ENCODE data around the gene TMEM131. TPM values are rescaled to one million over a fixed set of nuclear protein-coding genes. Genes with fewer than 3 reads are reported as not detected.
"Not testable (repeated sequence)": the region's sequence is repeated elsewhere in the genome, so short reads cannot be mapped to it uniquely, and the experiment has no call there.

TMEM131 gene
- total RNA-seq, 1 experiment from 2014 or later: 28.9 TPM

GRCh38 chr2:97924194-97924593, 71.6 kb downstream of the TMEM131 start:
- Histone ChIP-seq H3K4me1 (ENCODE audit: insufficient read depth, low read length, poor library complexity, severe bottlenecking) (no peaks in the 10 kb centered on the region), H3K36me3 (ENCODE audit: insufficient read depth, low read length, poor library complexity, severe bottlenecking) (no peaks in the 10 kb centered on the region), H3K9me3 (ENCODE audit: low read depth, low read length, poor library complexity, severe bottlenecking) (peaks cover 3% of the 10 kb centered on the region), H3K27ac (ENCODE audit: low read depth, low read length, poor library complexity, severe bottlenecking) (no peak overlapping the region), H3K4me3 (ENCODE audit: low read depth, low read length, poor library complexity, severe bottlenecking) (no peak overlapping the region), H3K27me3 (replicated peaks; ENCODE audit: insufficient read depth, low read depth, low read length, poor library complexity) (no peaks in the 10 kb centered on the region)
- POLR2A ChIA-PET (ENCODE audit: low non-redundant PET): no interaction called here
- DNase-seq (ENCODE audit: low spot score): no peak
- no TSS peak for BruUV-seq (replicated peaks)
- CTCF ChIA-PET: no interaction called here
- intact Hi-C loops (cut with micrococcal nuclease; ENCODE audit: unreplicated experiment): no loop called here
- no peak for TF ChIP-seq EZH2 (IDR thresholded peaks at IDR 0.05; ENCODE audit: borderline replicate concordance, low read depth, low read length, poor library complexity, severe bottlenecking)
- TF ChIP-seq CTCF (conservative IDR thresholded peaks at IDR 0.05; ENCODE audit: low read depth, low read length): no peak

GRCh38 chr2:97919858-97920257, 75.9 kb downstream of the TMEM131 start:
- no peak overlapping the region for H3K27ac ChIP-seq (ENCODE audit: low read depth, low read length, poor library complexity, severe bottlenecking)
- no peak for TF ChIP-seq EZH2 (IDR thresholded peaks at IDR 0.05; ENCODE audit: borderline replicate concordance, low read depth, low read length, poor library complexity, severe bottlenecking)
- TF ChIP-seq CTCF (conservative IDR thresholded peaks at IDR 0.05; ENCODE audit: low read depth, low read length): no peak
- H3K9me3 ChIP-seq (ENCODE audit: low read depth, low read length, poor library complexity, severe bottlenecking): peaks cover 3% of the 10 kb centered on the region
- no TSS peak for BruUV-seq (replicated peaks)
- H3K27me3 ChIP-seq (replicated peaks; ENCODE audit: insufficient read depth, low read depth, low read length, poor library complexity): no peaks in the 10 kb centered on the region
- DNase-seq (ENCODE audit: low spot score): no peak
- no peaks in the 10 kb centered on the region for H3K4me1 ChIP-seq (ENCODE audit: insufficient read depth, low read length, poor library complexity, severe bottlenecking)
- ChIA-PET CTCF (no interaction called here), POLR2A (ENCODE audit: low non-redundant PET) (no interaction called here)
- H3K4me3 ChIP-seq (ENCODE audit: low read depth, low read length, poor library complexity, severe bottlenecking): no peak overlapping the region
- no peaks in the 10 kb centered on the region for H3K36me3 ChIP-seq (ENCODE audit: insufficient read depth, low read length, poor library complexity, severe bottlenecking)
- intact Hi-C loops (cut with micrococcal nuclease; ENCODE audit: unreplicated experiment): no loop called here

- DNase-seq (ENCODE audit: low spot score): no peak
- ChIA-PET CTCF (no interaction called here), POLR2A (ENCODE audit: low non-redundant PET) (no interaction called here)
- no peaks in the 10 kb centered on the region for H3K27me3 ChIP-seq (replicated peaks; ENCODE audit: insufficient read depth, low read depth, low read length, poor library complexity)
- H3K27ac ChIP-seq (ENCODE audit: low read depth, low read length, poor library complexity, severe bottlenecking): no peak overlapping the region
- no peak for TF ChIP-seq CTCF (conservative IDR thresholded peaks at IDR 0.05; ENCODE audit: low read depth, low read length)
- no peak for TF ChIP-seq EZH2 (IDR thresholded peaks at IDR 0.05; ENCODE audit: borderline replicate concordance, low read depth, low read length, poor library complexity, severe bottlenecking)
- intact Hi-C loops (cut with micrococcal nuclease; ENCODE audit: unreplicated experiment): no loop called here
- peaks cover 3% of the 10 kb centered on the region for H3K9me3 ChIP-seq (ENCODE audit: low read depth, low read length, poor library complexity, severe bottlenecking)
- no TSS peak for BruUV-seq (replicated peaks)
- no peaks in the 10 kb centered on the region for H3K4me1 ChIP-seq (ENCODE audit: insufficient read depth, low read length, poor library complexity, severe bottlenecking)
- no peak overlapping the region for H3K4me3 ChIP-seq (ENCODE audit: low read depth, low read length, poor library complexity, severe bottlenecking)
- H3K36me3 ChIP-seq (ENCODE audit: insufficient read depth, low read length, poor library complexity, severe bottlenecking): no peaks in the 10 kb centered on the region
Observed at GRCh38 chr2:97918818-97919217, 76.9 kb downstream of the TMEM131 start.

GRCh38 chr2:97917668-97918067, 78.1 kb downstream of the TMEM131 start:
- H3K9me3 ChIP-seq (ENCODE audit: low read depth, low read length, poor library complexity, severe bottlenecking); H3K36me3 ChIP-seq (ENCODE audit: insufficient read depth, low read length, poor library complexity, severe bottlenecking); H3K27ac ChIP-seq (ENCODE audit: low read depth, low read length, poor library complexity, severe bottlenecking); H3K27me3 ChIP-seq (replicated peaks; ENCODE audit: insufficient read depth, low read depth, low read length, poor library complexity); POLR2A ChIA-PET (ENCODE audit: low non-redundant PET); CTCF ChIA-PET; H3K4me1 ChIP-seq (ENCODE audit: insufficient read depth, low read length, poor library complexity, severe bottlenecking); intact Hi-C loops (cut with micrococcal nuclease; ENCODE audit: unreplicated experiment); H3K4me3 ChIP-seq (ENCODE audit: low read depth, low read length, poor library complexity, severe bottlenecking); DNase-seq (ENCODE audit: low spot score); BruUV-seq (replicated peaks): not testable (repeated sequence)
